HFF-Myc (cell line): ENCODE measurements around the gene YAF2.

Source experiments
- DNase-seq: peaks from one replicate; pipeline ENCODE4 v3.0.0-alpha.2; 2011; ENCODE audit warnings: low read depth; ENCODE audit errors: extremely low read depth
- H3K4me3 ChIP-seq: replicated peaks from 2 replicates; pipeline ENCODE4 v1.5.1; 2011; ENCODE audit warnings: low read depth, mild to moderate bottlenecking, control low read depth, low read length
- TF ChIP-seq, protein P1 (sequence below): IDR thresholded peaks from 2 replicates; pipeline ENCODE4 v1.5.1; 2012; ENCODE audit warnings: mild to moderate bottlenecking, low read depth, low read length, control low read depth; ENCODE audit errors: missing control alignments

The YAF2 gene

DNA sequence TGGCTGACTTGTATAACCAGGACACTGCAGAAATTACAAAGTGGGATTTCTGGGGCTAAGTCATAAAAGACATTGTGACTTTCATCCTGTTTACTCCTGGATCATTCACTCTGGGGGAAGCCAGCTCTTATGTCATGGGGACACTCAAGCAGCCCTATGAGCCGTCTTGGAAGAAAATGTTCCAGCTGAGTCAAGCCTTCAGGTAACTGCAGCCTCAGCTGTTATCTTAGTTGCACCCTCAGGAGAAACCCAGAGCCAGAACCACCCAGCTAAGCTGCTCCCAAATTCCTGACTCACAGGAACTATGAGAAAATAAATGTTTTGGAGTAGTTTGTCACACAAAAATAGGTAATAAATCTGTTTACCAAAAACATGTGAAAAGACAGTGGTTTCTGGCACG, 50.2 kb downstream of the YAF2 start:
- no peak overlapping the region for H3K4me3 ChIP-seq
- TF ChIP-seq, protein P1, sequence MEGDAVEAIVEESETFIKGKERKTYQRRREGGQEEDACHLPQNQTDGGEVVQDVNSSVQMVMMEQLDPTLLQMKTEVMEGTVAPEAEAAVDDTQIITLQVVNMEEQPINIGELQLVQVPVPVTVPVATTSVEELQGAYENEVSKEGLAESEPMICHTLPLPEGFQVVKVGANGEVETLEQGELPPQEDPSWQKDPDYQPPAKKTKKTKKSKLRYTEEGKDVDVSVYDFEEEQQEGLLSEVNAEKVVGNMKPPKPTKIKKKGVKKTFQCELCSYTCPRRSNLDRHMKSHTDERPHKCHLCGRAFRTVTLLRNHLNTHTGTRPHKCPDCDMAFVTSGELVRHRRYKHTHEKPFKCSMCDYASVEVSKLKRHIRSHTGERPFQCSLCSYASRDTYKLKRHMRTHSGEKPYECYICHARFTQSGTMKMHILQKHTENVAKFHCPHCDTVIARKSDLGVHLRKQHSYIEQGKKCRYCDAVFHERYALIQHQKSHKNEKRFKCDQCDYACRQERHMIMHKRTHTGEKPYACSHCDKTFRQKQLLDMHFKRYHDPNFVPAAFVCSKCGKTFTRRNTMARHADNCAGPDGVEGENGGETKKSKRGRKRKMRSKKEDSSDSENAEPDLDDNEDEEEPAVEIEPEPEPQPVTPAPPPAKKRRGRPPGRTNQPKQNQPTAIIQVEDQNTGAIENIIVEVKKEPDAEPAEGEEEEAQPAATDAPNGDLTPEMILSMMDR = no peak
- DNase-seq = no peak

DNA sequence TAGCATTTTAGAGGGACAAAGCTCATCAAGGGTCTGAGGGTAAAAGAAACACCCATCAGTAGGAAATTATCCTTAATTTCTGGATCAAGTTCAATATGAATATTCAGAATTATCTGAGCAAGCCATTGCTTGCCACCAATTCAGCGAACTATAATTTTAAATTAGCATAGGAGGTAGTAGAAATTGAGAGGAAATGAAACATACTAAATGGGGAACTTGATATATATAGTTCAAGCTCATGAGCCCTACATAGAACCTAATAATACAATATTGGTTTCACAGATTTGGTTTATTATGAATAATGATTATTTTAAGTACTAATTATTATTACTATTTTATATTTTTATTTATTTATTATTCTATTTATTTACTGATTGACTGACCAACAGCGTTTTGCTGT, 51.3 kb downstream of the YAF2 start:
- TF ChIP-seq, protein P1 = no peak
- H3K4me3 ChIP-seq = no peak overlapping the region
- no peak for DNase-seq

DNA sequence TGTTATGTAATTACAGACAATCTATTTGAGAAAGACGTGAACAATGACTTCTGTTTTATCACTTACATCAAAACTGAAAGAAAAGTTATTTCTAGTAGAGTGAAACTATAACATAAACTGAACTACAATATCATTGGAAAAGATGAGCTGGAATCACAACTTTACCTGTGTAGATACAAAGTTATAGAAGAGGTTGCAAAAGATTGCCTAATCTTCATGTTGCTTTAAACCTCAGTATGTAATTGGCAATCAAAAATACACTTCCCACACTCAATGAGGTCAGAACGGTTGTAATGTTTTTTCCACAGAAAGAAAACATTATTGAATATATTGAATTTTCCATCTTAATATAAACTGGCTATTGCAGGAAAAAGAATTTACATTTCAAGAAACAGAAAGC, 55.7 kb downstream of the YAF2 start:
- DNase-seq = no peak
- H3K4me3 ChIP-seq = no peak overlapping the region
- TF ChIP-seq, protein P1 = no peak

DNA sequence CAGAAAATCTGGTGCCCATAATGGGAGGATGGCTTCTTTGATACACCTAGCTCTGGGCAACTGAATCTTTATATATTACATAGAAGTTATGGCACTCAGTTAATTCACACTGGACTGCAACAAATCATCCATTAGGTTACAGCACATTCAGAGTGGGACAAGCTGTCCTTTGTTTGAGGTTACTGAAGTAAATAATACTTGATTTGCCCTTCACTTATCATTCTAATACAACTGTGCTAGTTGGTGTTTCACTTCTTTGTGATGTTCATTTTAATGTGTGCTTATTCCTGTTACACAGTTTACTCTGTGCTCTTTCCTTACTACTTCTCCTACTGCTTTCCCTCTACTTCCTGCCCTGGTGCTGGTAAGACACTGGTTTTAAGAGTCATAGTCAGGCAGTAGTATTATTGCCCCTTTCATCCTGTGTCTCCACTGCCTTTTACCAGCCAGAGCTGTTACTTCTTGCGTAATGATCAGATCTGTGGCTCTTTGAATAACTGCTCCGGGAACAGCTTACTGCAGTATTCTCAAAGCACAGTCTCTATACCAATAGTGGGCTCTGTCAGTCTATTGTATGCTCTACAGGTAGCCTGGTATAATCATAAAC, 57.0 kb downstream of the YAF2 start:
- TF ChIP-seq, protein P1 = no peak
- H3K4me3 ChIP-seq = no peak overlapping the region
- DNase-seq = no peak

DNA sequence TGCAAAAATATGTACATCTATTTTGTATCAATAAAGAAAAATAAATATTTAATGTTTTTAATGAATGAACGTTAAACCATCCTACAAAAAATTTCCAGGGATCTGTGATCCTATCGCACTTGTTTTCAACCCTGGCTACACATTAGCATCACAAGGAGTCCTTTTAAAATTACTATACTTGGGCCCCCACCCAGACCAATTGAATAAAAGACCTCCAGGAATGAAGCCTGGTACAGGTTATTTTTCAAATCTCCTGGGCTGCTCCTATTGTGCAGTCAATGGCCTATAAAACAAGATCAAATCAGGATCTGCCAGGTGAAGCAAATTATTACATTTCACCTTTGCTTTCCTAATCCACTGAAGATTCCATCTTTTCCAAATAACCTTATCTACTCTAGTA, 59.9 kb downstream of the YAF2 start:
- no peak overlapping the region for H3K4me3 ChIP-seq
- TF ChIP-seq, protein P1 = no peak
- no peak for DNase-seq

DNA sequence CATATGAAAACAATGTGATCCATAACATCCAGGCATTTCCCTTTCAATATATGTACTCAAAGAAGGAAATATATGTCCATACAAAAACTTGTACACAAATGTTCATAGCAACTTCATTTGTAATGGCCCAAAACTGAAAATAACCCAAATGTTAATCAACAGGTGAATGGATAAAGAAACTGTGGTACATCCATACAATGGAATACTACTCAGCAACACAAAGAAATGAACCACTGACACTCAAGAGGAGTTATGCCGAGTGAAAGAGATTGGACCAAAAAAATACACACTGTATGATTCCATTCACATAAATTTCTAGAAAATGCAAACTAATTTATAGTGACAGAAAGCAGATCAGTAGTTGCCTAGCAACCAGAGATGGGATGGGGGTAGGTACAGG, 63.1 kb downstream of the YAF2 start:
- no peak for DNase-seq
- H3K4me3 ChIP-seq = no peak overlapping the region
- TF ChIP-seq, protein P1 = no peak

DNA sequence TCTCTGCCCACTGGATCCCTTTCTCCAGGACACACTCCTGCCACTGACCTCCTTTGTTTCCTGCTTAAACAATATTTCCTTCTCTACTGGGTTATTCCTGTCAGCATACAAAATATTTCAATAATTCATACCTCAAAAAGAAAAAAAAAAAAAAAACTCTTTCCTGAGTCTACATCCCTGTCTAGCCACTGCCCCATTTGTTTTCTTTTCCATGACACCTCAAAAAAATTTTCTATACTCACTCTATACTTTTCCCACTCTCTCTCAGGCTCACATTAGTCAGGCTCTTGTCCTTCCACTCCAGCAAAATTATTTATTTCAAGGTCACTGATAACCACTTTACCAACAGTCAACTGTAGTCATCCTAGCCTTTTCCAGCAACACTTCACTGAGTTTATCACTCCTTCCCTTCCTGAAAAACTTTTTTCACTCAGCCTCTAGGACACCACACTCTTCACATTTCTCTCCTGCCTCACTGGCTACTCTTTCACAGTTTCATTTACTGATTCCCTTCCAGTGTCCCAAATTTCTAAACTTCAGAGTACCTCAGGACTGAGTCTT, 64.0 kb downstream of the YAF2 start:
- TF ChIP-seq, protein P1 = no peak
- DNase-seq = no peak

More for the DNA sequence above, 64.0 kb downstream of the YAF2 start:
- no peak overlapping the region for H3K4me3 ChIP-seq
